NB4 (cell line): ENCODE data around the gene ARL16.

Source experiments
- CTCF ChIP-seq: IDR thresholded peaks from one replicate; pipeline ENCODE4 v1.5.1; 2012; ENCODE audit warnings: low read depth, low read length
- MAX ChIP-seq: IDR thresholded peaks from 2 replicates; pipeline ENCODE4 v1.6.1; 2011; ENCODE audit warnings: low read depth, low read length
- POLR2A ChIP-seq: IDR thresholded peaks from 2 replicates; pipeline ENCODE4 v1.6.1; 2011; ENCODE audit warnings: mild to moderate bottlenecking; ENCODE audit not compliant: insufficient read length; ENCODE audit errors: extremely low read depth

GRCh38 chr17:81680150-81680549, 3.4 kb downstream of the ARL16 start:
- TF ChIP-seq CTCF (no peak), POLR2A (no peak), MAX (no peak)
